Measurements from ENCODE around the gene CACNG7. TPM values are rescaled to one million over a fixed set of nuclear protein-coding genes. Genes with fewer than 3 reads are reported as not detected.
"Not testable (repeated sequence)": the region's sequence is repeated elsewhere in the genome, so short reads cannot be mapped to it uniquely, and the experiment has no call there.

The CACNG7 gene
- total and polyA plus RNA-seq, 8 donors: 0.05 TPM; not detected in 7

DNA sequence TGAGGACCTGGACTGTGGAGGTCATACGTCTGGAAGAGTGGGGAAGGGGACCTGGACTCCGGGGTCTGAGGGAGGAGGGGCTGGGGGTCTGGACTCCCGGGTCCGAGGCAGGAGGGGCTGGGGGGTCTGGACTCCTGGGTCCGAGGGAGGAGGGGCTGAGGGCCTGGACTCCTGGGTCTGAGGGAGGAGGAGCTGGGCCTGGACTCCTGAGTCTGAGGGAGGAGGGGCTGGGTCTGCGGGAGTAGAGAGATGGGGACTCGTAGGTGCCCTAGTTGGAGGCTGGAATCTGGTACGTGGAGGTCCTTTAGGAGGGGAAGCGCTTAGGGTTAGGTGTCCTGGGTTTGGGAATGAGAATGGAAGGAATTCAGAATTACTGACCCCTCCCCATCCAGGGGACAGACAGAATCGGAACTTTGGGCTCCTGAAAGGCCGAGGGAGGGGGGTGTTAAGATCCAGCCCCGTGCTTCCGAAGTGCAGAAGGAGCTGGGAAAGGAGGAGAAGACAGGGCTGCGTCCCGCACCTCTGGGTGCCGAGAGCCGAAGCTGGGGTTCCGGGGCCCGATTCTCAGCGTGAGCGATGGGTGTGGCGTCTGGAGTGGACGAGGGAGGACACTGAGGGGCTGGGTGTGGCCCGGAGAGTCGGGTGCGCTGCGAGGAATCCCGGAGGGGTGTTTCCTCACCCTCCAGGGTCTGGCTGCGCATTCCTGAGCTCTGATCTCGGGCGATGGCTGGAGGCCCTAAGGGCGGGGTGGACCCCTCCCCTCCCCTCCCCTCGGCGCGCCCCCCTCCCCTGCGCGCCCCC is 40.8 kb upstream of the CACNG7 start:
- peak overlapping the region; percentile 68 to 95 (median 74) for H3K4me3 ChIP-seq
- peaks cover 0 to 26% (median 17%) of the 10 kb centered on the region in 4 donors for H3K36me3 ChIP-seq
- TF ChIP-seq POLR2AphosphoS5 (IDR thresholded peaks at IDR 0.05): no peak
- TF ChIP-seq, protein P1, sequence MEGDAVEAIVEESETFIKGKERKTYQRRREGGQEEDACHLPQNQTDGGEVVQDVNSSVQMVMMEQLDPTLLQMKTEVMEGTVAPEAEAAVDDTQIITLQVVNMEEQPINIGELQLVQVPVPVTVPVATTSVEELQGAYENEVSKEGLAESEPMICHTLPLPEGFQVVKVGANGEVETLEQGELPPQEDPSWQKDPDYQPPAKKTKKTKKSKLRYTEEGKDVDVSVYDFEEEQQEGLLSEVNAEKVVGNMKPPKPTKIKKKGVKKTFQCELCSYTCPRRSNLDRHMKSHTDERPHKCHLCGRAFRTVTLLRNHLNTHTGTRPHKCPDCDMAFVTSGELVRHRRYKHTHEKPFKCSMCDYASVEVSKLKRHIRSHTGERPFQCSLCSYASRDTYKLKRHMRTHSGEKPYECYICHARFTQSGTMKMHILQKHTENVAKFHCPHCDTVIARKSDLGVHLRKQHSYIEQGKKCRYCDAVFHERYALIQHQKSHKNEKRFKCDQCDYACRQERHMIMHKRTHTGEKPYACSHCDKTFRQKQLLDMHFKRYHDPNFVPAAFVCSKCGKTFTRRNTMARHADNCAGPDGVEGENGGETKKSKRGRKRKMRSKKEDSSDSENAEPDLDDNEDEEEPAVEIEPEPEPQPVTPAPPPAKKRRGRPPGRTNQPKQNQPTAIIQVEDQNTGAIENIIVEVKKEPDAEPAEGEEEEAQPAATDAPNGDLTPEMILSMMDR (IDR thresholded peaks at IDR 0.05): no peak
- TF ChIP-seq EP300 (IDR thresholded peaks at IDR 0.05): no peak
- no peak for TF ChIP-seq POLR2A (IDR thresholded peaks at IDR 0.05)
- H3K4me1 ChIP-seq: peaks cover 42 to 77% (median 65%) of the 10 kb centered on the region in 4 donors
- H3K9me3 ChIP-seq: no peaks in the 10 kb centered on the region
- peak; percentile 44 to 86 for DNase-seq
- no peaks in the 10 kb centered on the region for H3K27me3 ChIP-seq
- 0 to 1% (median 1%) methylated on average over 14 to 33 of the region's 37 CpGs for WGBS, 5 donors
- peak overlapping the region; percentile 94 to 99 (median 94) for H3K27ac ChIP-seq
- intact Hi-C loops (cut with DNase I; ENCODE audit: low total_unique reads): no loop called here

DNA sequence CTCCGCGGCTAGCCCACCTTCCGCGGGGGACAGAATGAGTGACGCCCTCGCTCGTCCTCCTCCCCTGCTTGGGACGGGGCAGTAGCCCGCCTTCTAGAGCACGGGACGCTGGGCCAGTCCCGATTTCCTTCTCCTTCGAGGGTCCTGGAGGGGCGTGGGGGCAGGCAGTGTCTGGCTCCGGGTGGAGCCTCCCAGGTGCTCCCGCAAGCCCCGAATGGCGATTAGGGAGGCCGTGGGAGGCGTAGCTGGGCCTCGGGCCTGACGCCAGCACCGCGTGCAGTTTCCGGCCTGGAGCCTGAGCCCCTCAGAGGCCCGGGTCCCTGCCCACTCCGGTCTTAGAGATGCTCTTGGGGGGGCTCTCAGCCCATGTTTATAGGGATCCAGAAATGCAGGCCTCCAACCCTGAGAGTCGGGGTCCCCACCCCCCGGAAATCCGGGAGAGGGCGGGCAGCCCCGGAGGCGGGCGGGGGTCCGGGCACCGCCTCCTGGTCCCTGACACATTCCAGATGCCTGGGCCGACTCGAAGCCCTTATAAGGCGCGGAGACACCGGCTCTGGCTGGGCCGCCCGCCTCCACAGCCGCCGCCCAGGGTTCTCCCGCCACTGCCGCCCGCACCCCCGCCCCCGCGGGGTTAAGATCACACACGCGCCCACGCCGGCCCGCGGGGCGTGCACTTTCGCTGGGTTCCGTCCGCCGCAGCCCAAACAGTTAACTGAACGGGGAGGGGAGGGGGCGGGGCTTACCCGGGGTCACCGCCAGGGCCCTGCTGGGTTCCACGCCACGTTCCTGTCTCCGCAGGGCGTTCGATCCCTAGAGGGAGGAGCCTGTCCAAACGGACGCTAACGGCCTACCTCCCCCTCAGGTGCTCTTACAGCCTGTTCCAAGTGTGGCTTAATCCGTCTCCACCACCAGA is 39.9 kb upstream of the CACNG7 start:
- 0 to 1% (median 1%) methylated on average over 9 to 73 of the region's 75 CpGs for WGBS, 5 donors
- peak; percentile 90 to 97 for DNase-seq
- no peaks in the 10 kb centered on the region for H3K27me3 ChIP-seq
- H3K27ac ChIP-seq: peak overlapping the region; percentile 94 to 99 (median 94)
- H3K4me1 ChIP-seq: peaks cover 38 to 81% (median 70%) of the 10 kb centered on the region in 4 donors
- peaks cover 8 to 34% (median 25%) of the 10 kb centered on the region in 4 donors for H3K36me3 ChIP-seq
- peak; percentile 7 to 62 (median 36) for TF ChIP-seq POLR2AphosphoS5 (IDR thresholded peaks at IDR 0.05)
- peak; percentile 54 for TF ChIP-seq EP300 (IDR thresholded peaks at IDR 0.05)
- TF ChIP-seq, protein P1 (IDR thresholded peaks at IDR 0.05): peak in 5 of 7 experiments; percentile 22 to 56 (median 45)
- peak in 1 of 4 donors; percentile 28 for TF ChIP-seq POLR2A (IDR thresholded peaks at IDR 0.05)
- H3K4me3 ChIP-seq: peak overlapping the region; percentile 68 to 95 (median 74)
- H3K9me3 ChIP-seq: no peaks in the 10 kb centered on the region
- intact Hi-C loops (cut with DNase I; ENCODE audit: low total_unique reads): no loop called here

DNA sequence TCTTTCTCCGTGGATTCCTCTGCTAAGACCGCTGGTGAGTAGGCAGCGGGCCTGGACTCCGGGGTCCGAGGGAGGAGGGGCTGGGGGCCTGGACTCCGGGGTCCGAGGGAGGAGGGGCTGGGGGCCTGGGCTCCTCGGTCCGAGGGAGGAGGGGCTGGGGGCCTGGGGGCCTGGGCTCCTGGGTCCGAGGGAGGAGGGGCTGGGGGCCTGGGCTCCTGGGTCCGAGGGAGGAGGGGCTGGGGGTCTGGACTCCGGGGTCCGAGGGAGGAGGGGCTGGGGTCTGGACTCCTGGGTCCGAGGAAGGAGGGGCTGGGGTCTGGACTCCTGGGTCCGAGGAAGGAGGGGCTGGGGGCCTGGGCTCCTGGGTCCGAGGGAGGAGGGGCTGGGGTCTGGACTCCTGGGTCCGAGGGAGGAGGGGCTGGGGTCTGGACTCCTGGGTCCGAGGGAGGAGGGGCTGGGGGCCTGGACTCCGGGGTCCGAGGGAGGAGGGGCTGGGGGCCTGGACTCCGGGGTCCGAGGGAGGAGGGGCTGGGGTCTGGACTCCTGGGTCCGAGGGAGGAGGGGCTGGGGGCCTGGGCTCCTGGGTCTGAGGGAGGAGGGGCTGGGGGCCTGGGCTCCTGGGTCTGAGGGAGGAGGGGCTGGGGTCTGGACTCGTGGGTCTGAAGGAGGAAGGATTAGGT is 39.1 kb upstream of the CACNG7 start:
- intact Hi-C loops (cut with DNase I; ENCODE audit: low total_unique reads); DNase-seq; H3K27me3 ChIP-seq; H3K9me3 ChIP-seq: not testable (repeated sequence)
- Histone ChIP-seq H3K4me1 (peaks cover 32 to 79% (median 70%) of the 10 kb centered on the region in 4 donors), H3K4me3 (peak overlapping the region; percentile 68 to 95 (median 74)), H3K27ac (peak overlapping the region; percentile 94 to 99 (median 94)), H3K36me3 (peaks cover 16 to 42% (median 33%) of the 10 kb centered on the region in 4 donors)
- WGBS, 5 donors: 1 to 6% (median 2%) methylated on average over 6 to 24 of the region's 24 CpGs

DNA sequence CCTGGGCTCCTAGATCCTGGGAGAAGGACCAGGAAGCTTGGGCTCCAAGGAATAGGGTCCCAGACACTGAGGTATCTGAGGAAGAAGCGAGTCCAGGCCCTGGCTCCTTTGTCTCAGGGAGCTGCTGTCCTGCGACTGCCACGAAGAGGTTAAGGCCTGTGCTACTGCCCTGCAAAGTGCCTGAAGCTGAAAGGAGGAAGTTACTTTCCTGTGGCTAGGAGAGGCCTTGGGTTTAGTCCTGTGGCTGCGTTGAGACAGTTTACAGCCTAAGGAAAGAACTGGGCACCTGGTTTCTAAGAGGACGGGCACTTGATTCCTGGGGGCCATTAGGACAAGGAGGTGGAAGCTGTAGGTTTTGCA is 38.6 kb upstream of the CACNG7 start:
- intact Hi-C loops (cut with DNase I; ENCODE audit: low total_unique reads): no loop called here
- peaks cover 26 to 79% (median 70%) of the 10 kb centered on the region in 4 donors for H3K4me1 ChIP-seq
- no peak for TF ChIP-seq POLR2A (IDR thresholded peaks at IDR 0.05)
- TF ChIP-seq, protein P1 (IDR thresholded peaks at IDR 0.05): no peak
- peak in 1 of 3 donors; percentile 36 for TF ChIP-seq POLR2AphosphoS5 (IDR thresholded peaks at IDR 0.05)
- no peak for TF ChIP-seq EP300 (IDR thresholded peaks at IDR 0.05)
- H3K9me3 ChIP-seq: no peaks in the 10 kb centered on the region
- 17 to 28% (median 22%) methylated on average over 3 to 5 of the region's 5 CpGs for WGBS, 5 donors
- H3K4me3 ChIP-seq: peak overlapping the region; percentile 68 to 95 (median 74)
- H3K36me3 ChIP-seq: peaks cover 21 to 47% (median 39%) of the 10 kb centered on the region in 4 donors
- DNase-seq: peak; percentile 60 to 68
- no peaks in the 10 kb centered on the region for H3K27me3 ChIP-seq
- H3K27ac ChIP-seq: peak overlapping the region; percentile 59 to 99 (median 94)
